Measurements from ENCODE around the gene ABHD12. TPM values are rescaled to one million over a fixed set of nuclear protein-coding genes. Genes with fewer than 3 reads are reported as not detected.

The ABHD12 gene
- total RNA-seq, 4 donors from 2014 or later = 10.0 to 47.6 (median 36.3) TPM

DNA sequence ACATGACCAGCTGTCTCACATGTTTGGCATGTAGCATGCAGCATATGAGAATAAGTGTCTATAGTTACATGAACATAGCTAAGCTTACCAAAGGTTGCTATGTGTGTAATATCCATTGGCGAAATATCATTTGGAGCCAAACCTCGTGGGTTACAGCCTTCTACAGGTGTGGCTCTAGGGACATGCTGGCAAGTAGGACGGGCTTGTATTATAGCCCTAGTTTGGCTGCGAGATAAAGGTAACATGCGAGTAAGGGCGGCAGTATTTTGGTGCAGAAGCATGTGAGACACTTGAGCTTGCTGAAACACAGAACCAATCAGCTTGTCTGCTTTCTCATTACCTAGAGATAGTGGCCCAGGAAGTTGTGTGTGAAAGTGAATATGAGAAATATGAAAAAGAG lies 6.5 kb upstream of the ABHD12 start:
- H3K36me3 ChIP-seq = no peaks in the 10 kb centered on the region
- intact Hi-C loops (cut with DNase I; ENCODE audit: low total_unique reads) = loop anchor here (5.0 to 10.0 kb wide), 3 partner anchors 102 to 402 kb away; partner anchors contain the start of gene APMAP
- H3K4me3 ChIP-seq = no peak overlapping the region
- no peaks in the 10 kb centered on the region for H3K4me1 ChIP-seq
- no peak for DNase-seq
- no peak overlapping the region for H3K27ac ChIP-seq
- TF ChIP-seq CTCF (IDR thresholded peaks at IDR 0.05) = no peak
- TF ChIP-seq POLR2A (IDR thresholded peaks at IDR 0.05) = no peak
- no peaks in the 10 kb centered on the region for H3K27me3 ChIP-seq
- no peaks in the 10 kb centered on the region for H3K9me3 ChIP-seq

DNA sequence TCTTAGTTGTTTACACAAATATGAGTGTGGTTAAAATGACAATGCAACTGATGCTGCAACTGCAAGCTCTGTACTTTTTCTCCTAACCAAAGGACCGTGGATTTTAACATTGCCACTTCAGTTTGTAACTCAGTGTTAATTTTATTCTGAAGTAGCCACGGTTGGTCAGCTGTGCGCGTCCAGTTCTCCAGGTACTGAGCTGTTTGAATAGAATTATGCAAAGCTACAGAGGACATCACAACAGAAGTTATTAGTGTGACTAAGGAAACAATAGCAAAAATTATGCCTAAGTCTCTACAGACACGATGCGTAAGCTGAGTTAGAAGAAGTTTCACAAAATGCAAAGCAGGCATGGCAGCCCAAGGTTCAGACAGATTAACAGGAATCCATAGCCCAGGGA lies 4.4 kb upstream of the ABHD12 start:
- intact Hi-C loops (cut with DNase I; ENCODE audit: low total_unique reads) = loop anchor here (5.0 to 10.0 kb wide), 3 partner anchors 100 to 400 kb away; partner anchors contain the start of gene APMAP
- TF ChIP-seq POLR2A (IDR thresholded peaks at IDR 0.05) = no peak
- TF ChIP-seq CTCF (IDR thresholded peaks at IDR 0.05) = no peak

GRCh38 chr20:25394276-25394675 lies 3.6 kb upstream of the ABHD12 start:
- no peak for DNase-seq
- Histone ChIP-seq H3K36me3 (no peaks in the 10 kb centered on the region), H3K4me1 (no peaks in the 10 kb centered on the region), H3K9me3 (no peaks in the 10 kb centered on the region), H3K4me3 (no peak overlapping the region), H3K27me3 (no peaks in the 10 kb centered on the region), H3K27ac (no peak overlapping the region)
- intact Hi-C loops (cut with DNase I; ENCODE audit: low total_unique reads) = loop anchor here (10.0 kb wide), 2 partner anchors 99 to 399 kb away; partner anchors contain the start of gene APMAP
- TF ChIP-seq POLR2A (IDR thresholded peaks at IDR 0.05) = no peak
- no peak for TF ChIP-seq CTCF (IDR thresholded peaks at IDR 0.05)

More for the DNA sequence above, 4.4 kb upstream of the ABHD12 start:
- DNase-seq = no peak
- H3K36me3 ChIP-seq = no peaks in the 10 kb centered on the region
- no peak overlapping the region for H3K4me3 ChIP-seq
- H3K9me3 ChIP-seq = no peaks in the 10 kb centered on the region
- no peaks in the 10 kb centered on the region for H3K27me3 ChIP-seq
- no peak overlapping the region for H3K27ac ChIP-seq
- no peaks in the 10 kb centered on the region for H3K4me1 ChIP-seq

GRCh38 chr20:25389858-25390537 lies 637 bp downstream of the ABHD12 start:
- Histone ChIP-seq H3K9me3 (no peaks in the 10 kb centered on the region), H3K4me3 (peak overlapping the region; percentile 56 to 83), H3K36me3 (no peaks in the 10 kb centered on the region), H3K27me3 (no peaks in the 10 kb centered on the region), H3K4me1 (no peaks in the 10 kb centered on the region), H3K27ac (peak overlapping the region; percentile 83 to 84)
- peak; percentile 19 to 37 for DNase-seq
- TF ChIP-seq POLR2A (IDR thresholded peaks at IDR 0.05) (no peak), CTCF (IDR thresholded peaks at IDR 0.05) (no peak)
- intact Hi-C loops (cut with DNase I; ENCODE audit: low total_unique reads) = loop anchor here (10.0 kb wide), 2 partner anchors 95 to 395 kb away; partner anchors contain the start of gene APMAP

DNA sequence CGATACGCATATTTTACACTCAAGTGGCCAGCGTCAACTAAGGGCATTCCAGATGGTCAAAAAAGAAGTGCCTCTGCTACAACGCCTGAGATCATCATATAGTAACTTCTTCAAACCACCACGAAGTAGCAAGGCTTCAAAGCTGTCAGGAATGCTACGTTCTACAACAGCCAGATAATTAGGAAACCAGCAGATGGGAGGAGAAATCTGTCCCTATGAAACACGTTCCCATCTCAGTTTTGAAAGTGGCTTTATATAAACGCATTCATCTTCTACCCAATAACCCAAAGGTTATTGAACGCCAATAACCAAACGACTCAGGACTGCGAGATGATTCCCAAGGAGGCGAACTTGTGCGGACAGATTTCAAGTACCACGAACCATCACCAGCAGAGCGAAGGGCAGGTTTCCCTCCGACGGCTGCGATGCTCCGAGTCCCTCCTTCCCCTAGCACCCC lies 1.2 kb downstream of the ABHD12 start:
- Histone ChIP-seq H3K9me3 (no peaks in the 10 kb centered on the region), H3K4me1 (no peaks in the 10 kb centered on the region), H3K27ac (peak overlapping the region; percentile 83 to 84), H3K27me3 (no peaks in the 10 kb centered on the region), H3K36me3 (no peaks in the 10 kb centered on the region), H3K4me3 (peak overlapping the region; percentile 56 to 83)
- intact Hi-C loops (cut with DNase I; ENCODE audit: low total_unique reads) = no loop called here
- TF ChIP-seq POLR2A (IDR thresholded peaks at IDR 0.05) = no peak
- TF ChIP-seq CTCF (IDR thresholded peaks at IDR 0.05) = no peak
- DNase-seq = no peak

Data from uterus (tissue), 4 donors.